ENCODE measurements around the gene ERICH6.

Gene ERICH6

DNA sequence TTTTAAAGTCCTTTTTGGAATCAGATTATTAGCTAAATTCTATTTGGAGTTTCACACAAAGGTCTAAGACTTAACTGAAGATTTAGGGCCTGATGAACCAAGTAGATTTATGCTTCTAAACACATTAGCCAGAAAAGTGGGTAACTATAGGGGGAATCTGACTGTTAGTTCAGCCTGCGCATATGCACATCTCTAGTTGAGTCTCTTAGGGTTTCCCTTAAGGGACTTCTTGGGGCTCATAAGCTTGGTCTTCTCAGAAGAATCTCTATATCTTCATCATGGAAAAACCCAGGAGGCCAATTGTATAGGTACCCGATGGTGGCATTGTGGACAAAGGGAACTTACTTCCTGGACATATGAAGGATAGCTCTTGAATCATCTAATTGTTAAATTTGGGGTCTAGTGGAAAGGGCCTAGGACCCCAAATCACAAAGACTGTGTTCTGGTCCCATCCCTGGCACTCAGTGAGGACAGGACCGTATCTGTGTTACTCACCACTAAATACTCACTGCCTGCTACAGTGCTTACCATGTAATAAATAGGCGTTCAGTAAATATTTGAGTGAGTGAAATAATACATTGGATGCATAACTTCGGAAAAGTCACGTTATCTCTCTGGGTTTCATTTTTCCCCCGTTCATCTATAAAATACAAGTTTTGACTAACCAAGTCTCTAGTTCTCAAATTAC, 83.6 kb downstream of the ERICH6 start:
- ATAC-seq (ENCODE audit: low read depth) (no peak), DNase-seq (ENCODE audit: low spot score) (no peak)
- Histone ChIP-seq H3K4me3 (ENCODE audit: severe bottlenecking) (no peak overlapping the region), H3K27ac (ENCODE audit: poor library complexity, severe bottlenecking) (no peak overlapping the region), H3K4me1 (ENCODE audit: insufficient read depth, poor library complexity, severe bottlenecking) (no peaks in the 10 kb centered on the region), H3K36me3 (ENCODE audit: low read depth) (peaks cover 31% of the 10 kb centered on the region), H3K27me3 (ENCODE audit: insufficient read depth, poor library complexity, severe bottlenecking) (no peaks in the 10 kb centered on the region), H3K9me3 (ENCODE audit: severe bottlenecking) (no peaks in the 10 kb centered on the region)
- TF ChIP-seq, protein P1, sequence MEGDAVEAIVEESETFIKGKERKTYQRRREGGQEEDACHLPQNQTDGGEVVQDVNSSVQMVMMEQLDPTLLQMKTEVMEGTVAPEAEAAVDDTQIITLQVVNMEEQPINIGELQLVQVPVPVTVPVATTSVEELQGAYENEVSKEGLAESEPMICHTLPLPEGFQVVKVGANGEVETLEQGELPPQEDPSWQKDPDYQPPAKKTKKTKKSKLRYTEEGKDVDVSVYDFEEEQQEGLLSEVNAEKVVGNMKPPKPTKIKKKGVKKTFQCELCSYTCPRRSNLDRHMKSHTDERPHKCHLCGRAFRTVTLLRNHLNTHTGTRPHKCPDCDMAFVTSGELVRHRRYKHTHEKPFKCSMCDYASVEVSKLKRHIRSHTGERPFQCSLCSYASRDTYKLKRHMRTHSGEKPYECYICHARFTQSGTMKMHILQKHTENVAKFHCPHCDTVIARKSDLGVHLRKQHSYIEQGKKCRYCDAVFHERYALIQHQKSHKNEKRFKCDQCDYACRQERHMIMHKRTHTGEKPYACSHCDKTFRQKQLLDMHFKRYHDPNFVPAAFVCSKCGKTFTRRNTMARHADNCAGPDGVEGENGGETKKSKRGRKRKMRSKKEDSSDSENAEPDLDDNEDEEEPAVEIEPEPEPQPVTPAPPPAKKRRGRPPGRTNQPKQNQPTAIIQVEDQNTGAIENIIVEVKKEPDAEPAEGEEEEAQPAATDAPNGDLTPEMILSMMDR (IDR thresholded peaks at IDR 0.05; ENCODE audit: poor library complexity, severe bottlenecking) = no peak

- ATAC-seq (ENCODE audit: low read depth) (no peak), DNase-seq (ENCODE audit: low spot score) (no peak)
- H3K4me1 ChIP-seq (ENCODE audit: insufficient read depth, poor library complexity, severe bottlenecking) = peaks cover 2% of the 10 kb centered on the region
- H3K27ac ChIP-seq (ENCODE audit: poor library complexity, severe bottlenecking) = no peak overlapping the region
- no peaks in the 10 kb centered on the region for H3K27me3 ChIP-seq (ENCODE audit: insufficient read depth, poor library complexity, severe bottlenecking)
- no peaks in the 10 kb centered on the region for H3K9me3 ChIP-seq (ENCODE audit: severe bottlenecking)
- TF ChIP-seq, protein P1 (IDR thresholded peaks at IDR 0.05; ENCODE audit: poor library complexity, severe bottlenecking) = no peak
- H3K36me3 ChIP-seq (ENCODE audit: low read depth) = peaks cover 27% of the 10 kb centered on the region
- H3K4me3 ChIP-seq (ENCODE audit: severe bottlenecking) = no peak overlapping the region
Measured at GRCh38 chr3:150613709-150614480, 89.8 kb downstream of the ERICH6 start.

DNA sequence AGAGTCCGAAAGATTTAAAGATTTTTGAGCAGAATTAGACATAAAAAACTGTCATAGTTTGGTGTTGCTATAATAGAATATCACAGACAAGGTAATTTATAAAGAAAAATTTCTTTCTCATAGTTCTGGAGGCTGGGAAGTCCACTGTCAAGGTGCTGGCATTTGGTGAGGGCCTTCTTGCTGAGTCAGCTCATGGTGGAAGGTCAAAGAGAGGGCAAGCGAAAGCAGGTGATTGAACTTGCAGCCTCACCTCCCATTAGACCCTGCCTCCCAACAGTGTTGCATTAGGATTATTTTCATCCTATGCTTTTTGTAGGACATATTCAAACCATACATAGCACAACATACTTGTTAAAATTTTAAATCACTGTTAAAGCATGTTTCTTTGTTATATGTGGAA, 90.7 kb downstream of the ERICH6 start:
- H3K4me1 ChIP-seq (ENCODE audit: insufficient read depth, poor library complexity, severe bottlenecking) = peaks cover 6% of the 10 kb centered on the region
- H3K27ac ChIP-seq (ENCODE audit: poor library complexity, severe bottlenecking) = no peak overlapping the region
- H3K4me3 ChIP-seq (ENCODE audit: severe bottlenecking) = no peak overlapping the region
- peaks cover 24% of the 10 kb centered on the region for H3K36me3 ChIP-seq (ENCODE audit: low read depth)
- DNase-seq (ENCODE audit: low spot score) (no peak), ATAC-seq (ENCODE audit: low read depth) (no peak)
- no peaks in the 10 kb centered on the region for H3K27me3 ChIP-seq (ENCODE audit: insufficient read depth, poor library complexity, severe bottlenecking)
- no peaks in the 10 kb centered on the region for H3K9me3 ChIP-seq (ENCODE audit: severe bottlenecking)
- TF ChIP-seq, protein P1 (IDR thresholded peaks at IDR 0.05; ENCODE audit: poor library complexity, severe bottlenecking) = no peak

- Histone ChIP-seq H3K9me3 (ENCODE audit: severe bottlenecking) (no peaks in the 10 kb centered on the region), H3K36me3 (ENCODE audit: low read depth) (peaks cover 26% of the 10 kb centered on the region), H3K27me3 (ENCODE audit: insufficient read depth, poor library complexity, severe bottlenecking) (no peaks in the 10 kb centered on the region), H3K4me1 (ENCODE audit: insufficient read depth, poor library complexity, severe bottlenecking) (peaks cover 6% of the 10 kb centered on the region), H3K4me3 (ENCODE audit: severe bottlenecking) (no peak overlapping the region), H3K27ac (ENCODE audit: poor library complexity, severe bottlenecking) (no peak overlapping the region)
- ATAC-seq (ENCODE audit: low read depth) (no peak), DNase-seq (ENCODE audit: low spot score) (no peak)
- TF ChIP-seq, protein P1 (IDR thresholded peaks at IDR 0.05; ENCODE audit: poor library complexity, severe bottlenecking) = no peak
Measured at GRCh38 chr3:150612494-150612893, 91.2 kb downstream of the ERICH6 start.

- DNase-seq (ENCODE audit: low spot score) = no peak
- H3K27ac ChIP-seq (ENCODE audit: poor library complexity, severe bottlenecking) = no peak overlapping the region
- ATAC-seq (ENCODE audit: low read depth) = no peak
- TF ChIP-seq, protein P1 (IDR thresholded peaks at IDR 0.05; ENCODE audit: poor library complexity, severe bottlenecking) = no peak
- peaks cover 34% of the 10 kb centered on the region for H3K36me3 ChIP-seq (ENCODE audit: low read depth)
- H3K4me3 ChIP-seq (ENCODE audit: severe bottlenecking) = no peak overlapping the region
- H3K27me3 ChIP-seq (ENCODE audit: insufficient read depth, poor library complexity, severe bottlenecking) = no peaks in the 10 kb centered on the region
- no peaks in the 10 kb centered on the region for H3K9me3 ChIP-seq (ENCODE audit: severe bottlenecking)
- peaks cover 6% of the 10 kb centered on the region for H3K4me1 ChIP-seq (ENCODE audit: insufficient read depth, poor library complexity, severe bottlenecking)
Measured at GRCh38 chr3:150611666-150612065, 92.1 kb downstream of the ERICH6 start.

Measured in RWPE2 (cell line).